HG03025 (cell line): Measurements from ENCODE around the gene MUSTN1.

Experiments used
- ATAC-seq: cut with Tn5 transposase; IDR thresholded peaks from one replicate; pipeline ENCODE4 v1.9.1; 2021; ENCODE audit warnings: mild to moderate bottlenecking, moderate library complexity; ENCODE audit not compliant: unreplicated experiment, low FRiP score

The MUSTN1 gene

GRCh38 chr3:52854013-52854412, 19.2 kb upstream of the MUSTN1 start:
- ATAC-seq = no peak

GRCh38 chr3:52852419-52852818, 17.6 kb upstream of the MUSTN1 start:
- ATAC-seq = no peak

- no peak for ATAC-seq
These were observed 16.5 kb upstream of the MUSTN1 start for GRCh38 chr3:52851348-52851747.

- no peak for ATAC-seq
These were observed 14.8 kb upstream of the MUSTN1 start for GRCh38 chr3:52849656-52850055.

- ATAC-seq = no peak
These were observed 13.8 kb upstream of the MUSTN1 start for GRCh38 chr3:52848617-52849016.

- ATAC-seq = no peak
These were observed 12.9 kb upstream of the MUSTN1 start for GRCh38 chr3:52847726-52848125.

- no peak for ATAC-seq
These were observed 12.4 kb upstream of the MUSTN1 start for GRCh38 chr3:52847241-52847640.

GRCh38 chr3:52846432-52846965, 11.7 kb upstream of the MUSTN1 start:
- ATAC-seq = no peak

- no peak for ATAC-seq
These were observed 11.0 kb upstream of the MUSTN1 start for GRCh38 chr3:52845691-52846431.

- no peak for ATAC-seq
These were observed 10.3 kb upstream of the MUSTN1 start for GRCh38 chr3:52845157-52845556.

- no peak for ATAC-seq
These were observed 9.6 kb upstream of the MUSTN1 start for GRCh38 chr3:52844290-52844975.

GRCh38 chr3:52843881-52844280, 9.1 kb upstream of the MUSTN1 start:
- ATAC-seq = no peak

GRCh38 chr3:52843108-52843865, 8.5 kb upstream of the MUSTN1 start:
- no peak for ATAC-seq

- no peak for ATAC-seq
These were observed 7.6 kb upstream of the MUSTN1 start for GRCh38 chr3:52842424-52842823.

GRCh38 chr3:52841981-52842340, 7.1 kb upstream of the MUSTN1 start:
- ATAC-seq = no peak

GRCh38 chr3:52841211-52841980, 6.6 kb upstream of the MUSTN1 start:
- no peak for ATAC-seq

- ATAC-seq = no peak
These were observed 5.2 kb upstream of the MUSTN1 start for GRCh38 chr3:52839892-52840545.

GRCh38 chr3:52839268-52839575, 4.4 kb upstream of the MUSTN1 start:
- ATAC-seq = no peak

- no peak for ATAC-seq
These were observed 3.9 kb upstream of the MUSTN1 start for GRCh38 chr3:52838561-52839267.

- ATAC-seq = no peak
These were observed 2.2 kb upstream of the MUSTN1 start for GRCh38 chr3:52836986-52837385.
